NCI-H524 (cell line): ENCODE results near the gene TCAF1.
A peak's percentile ranks its signal among the peaks of the same experiment; 100 is the strongest.
"Not testable (repeated sequence)": the region's sequence is repeated elsewhere in the genome, so short reads cannot be mapped to it uniquely, and the experiment has no call there.

Experiments used
- DNase-seq, 2 experiments: peaks; one replicate each; lab custom pipeline; 2025; lab: John Stamatoyannopoulos, UW

Gene TCAF1

DNA sequence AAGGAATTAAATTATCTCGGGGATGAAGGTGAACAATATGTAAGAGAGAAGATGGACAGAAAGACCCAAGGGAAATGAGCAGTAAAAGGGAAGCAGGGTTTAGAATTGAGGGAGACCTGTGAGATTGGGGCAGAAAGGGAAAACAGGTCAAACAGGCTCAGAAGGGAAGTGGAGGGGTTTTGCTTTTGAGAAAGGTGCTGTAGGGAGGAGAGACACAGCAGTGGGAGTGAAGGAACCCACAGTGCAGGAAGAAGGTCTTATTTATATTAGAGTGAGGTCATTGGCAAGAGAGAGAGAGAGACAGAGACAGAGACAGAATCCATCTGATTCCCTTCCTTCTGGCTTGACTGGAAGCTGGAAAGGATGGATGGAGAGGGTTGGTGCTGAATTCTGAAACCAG lies 3.5 kb upstream of the TCAF1 start:
- no peak for DNase-seq

DNA sequence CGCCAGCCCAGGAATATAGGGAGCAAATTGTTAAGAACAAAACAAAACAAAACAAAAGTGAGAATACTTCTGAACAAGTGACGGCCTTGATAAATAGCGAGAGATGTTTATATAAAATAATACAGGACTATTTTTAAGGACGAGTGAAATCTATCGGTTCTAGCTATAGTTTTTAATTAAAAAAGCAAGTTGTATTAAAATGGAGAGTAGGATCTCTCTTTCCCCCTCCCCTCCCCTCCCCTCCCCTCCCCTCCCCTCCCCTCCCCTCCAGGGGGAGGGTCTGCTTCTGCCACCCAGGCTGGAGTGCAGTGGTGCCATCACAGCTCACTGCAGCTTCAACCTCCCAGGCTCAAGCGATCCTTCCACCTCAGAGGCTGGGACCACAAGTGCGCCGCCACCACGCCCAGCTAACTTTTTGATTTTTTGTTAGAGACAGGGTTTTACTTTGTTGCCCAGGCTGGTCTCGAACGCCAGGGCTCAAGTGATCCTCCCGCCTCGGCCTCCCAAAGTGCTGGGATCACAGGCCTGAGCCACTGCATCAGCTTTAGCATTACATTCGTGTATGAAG lies 440 bp upstream of the TCAF1 start:
- no peak for DNase-seq

DNA sequence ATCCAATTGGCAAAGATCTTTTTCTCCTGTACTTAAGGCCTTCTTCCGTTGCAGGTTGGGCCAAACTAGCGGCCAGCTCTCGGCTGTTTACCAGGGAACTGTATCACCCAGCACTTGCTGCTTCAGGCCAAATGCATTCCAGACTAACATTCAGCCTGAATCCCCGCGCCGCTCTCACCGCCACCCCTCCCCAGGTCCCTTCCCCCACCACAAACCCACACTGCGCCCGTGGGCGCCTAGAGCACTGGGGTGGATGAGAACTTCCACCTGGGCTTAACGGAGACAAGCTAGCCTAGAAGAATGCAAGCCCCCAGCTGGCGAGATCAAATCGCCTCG lies 676 bp downstream of the TCAF1 start:
- no peak for DNase-seq

DNA sequence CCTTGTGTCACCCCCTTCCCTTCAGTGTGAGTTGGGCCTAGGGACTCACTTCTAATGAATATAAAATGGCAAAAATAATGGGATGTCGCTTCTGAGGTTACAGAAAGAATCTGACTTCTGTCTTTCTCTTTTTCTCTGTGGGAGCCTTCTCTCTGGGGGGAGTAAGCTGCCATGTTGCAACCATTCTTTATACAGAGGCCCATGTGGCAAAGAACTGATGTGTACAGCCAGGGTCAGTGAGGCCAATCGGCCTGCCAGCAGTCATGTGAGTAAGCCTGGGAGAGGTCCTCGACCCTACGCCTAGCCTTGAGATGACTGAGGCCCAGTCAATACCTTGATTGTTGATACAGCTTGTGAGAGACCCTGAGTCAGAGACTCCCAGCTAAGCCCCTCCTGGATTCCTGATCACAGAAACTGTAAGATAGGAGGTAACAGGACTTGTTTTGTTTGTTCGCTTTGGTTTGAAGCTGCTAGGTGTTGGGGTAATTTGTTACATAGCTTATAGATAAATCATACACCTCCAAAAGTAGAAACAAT lies 1.7 kb downstream of the TCAF1 start:
- no peak for DNase-seq

DNA sequence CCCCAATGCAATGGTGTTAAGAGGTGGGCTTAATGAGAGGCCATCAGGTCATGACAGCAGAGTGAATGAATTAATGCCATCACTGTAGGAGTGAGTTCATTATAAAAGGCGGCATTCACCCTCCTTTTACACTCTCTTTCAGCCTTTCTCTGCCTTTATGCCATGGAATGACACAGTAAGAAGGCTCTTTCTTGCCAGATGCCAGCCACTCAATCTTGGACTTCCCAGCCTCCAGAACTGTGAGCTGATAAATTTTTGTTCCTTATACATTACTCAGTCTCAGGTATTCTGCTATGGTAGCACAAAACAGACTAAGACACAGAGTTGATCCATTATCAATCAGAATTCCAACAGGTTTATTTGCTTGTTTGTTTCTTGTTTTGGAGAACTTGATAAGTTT lies 3.2 kb downstream of the TCAF1 start:
- peak in 1 of 2 experiments; percentile 35 for DNase-seq

DNA sequence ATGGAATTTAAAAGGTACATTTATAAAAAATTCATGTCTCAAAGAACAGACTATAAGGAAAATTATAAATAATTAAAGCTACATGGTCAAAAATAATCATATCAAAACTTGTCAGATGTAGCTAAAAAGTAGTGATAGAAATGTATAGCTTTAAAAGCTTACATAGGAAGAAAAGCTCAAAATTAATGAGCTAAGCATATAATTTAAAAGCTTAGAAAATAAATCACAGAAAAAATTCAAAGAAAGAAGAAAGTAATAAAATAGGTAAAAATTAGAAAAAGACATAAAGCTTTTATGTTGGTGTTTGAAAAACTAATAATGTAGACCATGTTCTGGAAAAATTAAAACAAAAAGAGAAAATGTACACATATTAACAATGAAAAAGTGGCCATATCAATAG lies 5.3 kb downstream of the TCAF1 start:
- no peak for DNase-seq

DNA sequence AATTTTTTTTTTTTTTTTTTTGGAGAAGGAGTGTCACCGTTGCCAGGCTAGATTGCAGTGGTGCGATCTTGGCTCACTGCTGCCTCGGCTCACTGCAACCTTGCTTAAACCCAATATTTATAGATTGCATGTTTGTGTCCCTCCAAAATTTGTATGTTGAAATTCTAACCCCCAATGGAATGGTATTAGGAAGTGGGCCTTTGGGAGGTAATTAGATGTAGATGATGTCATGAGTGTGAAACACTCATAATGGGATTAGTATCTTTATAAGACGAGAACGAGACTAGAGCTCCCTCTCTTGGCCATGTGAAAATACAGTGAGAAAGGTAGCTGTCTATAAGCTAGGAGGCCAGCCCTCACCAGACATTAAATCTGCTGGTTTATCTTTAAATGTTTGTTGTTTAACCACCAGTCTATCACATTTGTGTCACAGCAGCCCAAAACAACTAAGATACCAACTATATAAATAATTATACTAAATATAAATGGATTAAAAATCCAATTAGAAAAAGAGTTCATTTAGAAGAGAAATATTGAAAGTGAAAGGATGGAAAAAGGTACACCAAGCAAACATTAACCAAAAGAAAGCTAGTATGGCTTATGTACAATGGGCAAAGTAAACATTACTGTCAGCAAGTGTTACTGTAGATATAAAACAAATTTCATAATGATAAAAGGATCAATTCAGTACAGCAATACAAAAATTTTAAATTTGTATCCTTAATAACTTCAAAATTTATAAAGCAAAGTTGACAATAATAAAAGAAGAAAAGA lies 9.3 kb downstream of the TCAF1 start:
- peak; percentile 42 to 77 for DNase-seq

DNA sequence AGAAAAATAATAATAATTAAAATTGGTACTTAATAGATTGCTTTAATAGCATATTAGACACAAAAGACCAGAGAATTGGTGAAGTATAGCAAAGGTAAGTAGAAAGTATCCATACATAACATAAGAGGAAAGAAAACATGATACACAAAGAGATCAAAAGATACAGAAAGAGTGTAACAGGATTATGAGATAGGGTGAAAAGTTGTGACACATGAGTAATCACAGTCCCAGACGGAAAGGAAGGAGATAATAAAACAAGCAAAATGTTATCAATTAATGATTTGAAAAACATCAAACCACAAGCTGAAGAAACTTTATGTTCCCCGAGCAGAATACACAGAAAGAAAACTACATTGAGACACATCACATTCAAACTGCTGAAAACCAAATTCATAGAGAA lies 10.5 kb downstream of the TCAF1 start:
- DNase-seq = no peak

DNA sequence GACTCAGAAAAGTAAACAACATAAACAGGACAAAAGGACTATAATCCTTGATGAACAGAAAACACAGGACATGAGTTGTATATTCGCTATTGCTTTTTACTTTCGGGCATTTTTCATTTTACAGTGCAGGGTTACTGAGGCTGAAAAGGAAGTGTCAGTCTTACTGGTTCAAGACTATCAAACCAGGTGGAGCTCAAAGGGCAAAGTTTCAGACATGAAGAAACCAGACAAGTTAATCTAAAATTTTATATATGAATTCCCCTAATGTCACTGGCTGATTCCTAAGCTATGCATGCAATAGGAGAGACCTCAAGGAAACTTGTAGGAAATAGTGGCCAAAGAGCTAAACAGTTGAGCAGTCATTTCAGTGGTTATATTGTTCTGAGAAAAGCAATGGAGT lies 11.4 kb downstream of the TCAF1 start:
- DNase-seq = no peak

DNA sequence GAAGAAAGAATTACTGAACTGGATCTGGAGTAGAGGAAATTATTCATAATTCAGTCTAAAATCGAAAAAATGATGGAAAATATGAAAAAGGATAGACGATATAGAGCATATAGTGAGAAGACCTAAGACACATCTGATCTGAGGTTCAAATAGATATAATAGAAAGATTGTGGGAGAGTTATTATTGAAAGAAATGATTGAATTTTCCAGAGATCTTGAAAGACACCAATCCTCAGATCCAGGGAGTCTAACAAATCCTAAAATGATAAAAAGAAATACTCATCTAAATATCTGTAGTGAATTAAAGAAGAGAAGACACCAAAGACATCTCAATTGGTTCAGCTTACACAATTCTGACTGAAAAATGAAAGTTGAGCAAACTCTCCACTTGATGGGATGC lies 12.9 kb downstream of the TCAF1 start:
- no peak for DNase-seq

DNA sequence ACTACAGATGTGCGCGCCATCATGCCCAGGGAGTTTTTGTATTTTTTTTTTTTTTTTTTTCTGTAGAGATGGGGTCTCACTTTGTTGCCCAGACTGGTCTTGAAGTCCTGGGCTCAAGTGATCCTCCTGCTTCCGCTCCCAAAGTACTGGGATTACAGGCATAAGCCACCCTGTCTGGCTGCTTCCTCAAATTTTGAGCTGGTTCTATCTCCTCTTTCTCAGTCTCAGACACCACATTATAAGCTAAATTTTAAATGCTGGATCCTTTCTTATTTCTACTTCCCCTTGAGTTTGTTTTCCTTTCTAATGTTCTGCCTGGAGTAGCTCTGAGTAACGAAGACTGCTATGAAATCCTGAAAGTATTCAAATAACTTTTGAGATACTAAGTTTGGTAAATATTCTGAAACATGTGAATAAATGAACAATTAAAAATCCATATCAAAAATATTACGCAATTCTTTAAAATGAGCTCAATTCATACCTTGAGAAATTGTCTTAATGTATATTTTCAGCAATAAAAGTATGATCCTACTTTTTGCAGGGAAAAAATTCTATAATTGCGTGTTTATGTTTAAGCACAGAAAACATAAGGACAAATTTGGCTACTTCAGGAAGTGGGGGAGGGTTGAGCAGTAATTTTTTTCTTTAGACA lies 15.0 kb downstream of the TCAF1 start:
- DNase-seq = no peak

DNA sequence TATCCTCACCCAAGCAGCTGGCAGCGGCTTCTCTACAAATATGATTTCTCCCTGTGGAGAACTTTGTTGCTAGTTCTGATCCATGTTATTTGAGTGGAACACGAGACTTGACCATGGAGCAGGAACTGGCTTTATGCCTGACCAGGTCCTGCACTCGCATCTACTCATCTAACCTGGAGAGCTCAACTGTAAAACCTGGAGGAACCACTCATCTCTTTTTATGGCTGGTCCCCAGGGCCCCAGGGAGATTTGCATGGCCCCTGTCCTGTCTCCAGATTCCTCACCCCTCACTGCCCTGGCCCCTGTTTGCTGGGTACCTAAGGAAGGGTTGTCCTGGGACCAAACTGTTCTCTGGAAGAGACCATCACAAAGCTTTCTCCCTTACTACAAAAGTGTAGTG lies 16.0 kb downstream of the TCAF1 start:
- DNase-seq = no peak

DNA sequence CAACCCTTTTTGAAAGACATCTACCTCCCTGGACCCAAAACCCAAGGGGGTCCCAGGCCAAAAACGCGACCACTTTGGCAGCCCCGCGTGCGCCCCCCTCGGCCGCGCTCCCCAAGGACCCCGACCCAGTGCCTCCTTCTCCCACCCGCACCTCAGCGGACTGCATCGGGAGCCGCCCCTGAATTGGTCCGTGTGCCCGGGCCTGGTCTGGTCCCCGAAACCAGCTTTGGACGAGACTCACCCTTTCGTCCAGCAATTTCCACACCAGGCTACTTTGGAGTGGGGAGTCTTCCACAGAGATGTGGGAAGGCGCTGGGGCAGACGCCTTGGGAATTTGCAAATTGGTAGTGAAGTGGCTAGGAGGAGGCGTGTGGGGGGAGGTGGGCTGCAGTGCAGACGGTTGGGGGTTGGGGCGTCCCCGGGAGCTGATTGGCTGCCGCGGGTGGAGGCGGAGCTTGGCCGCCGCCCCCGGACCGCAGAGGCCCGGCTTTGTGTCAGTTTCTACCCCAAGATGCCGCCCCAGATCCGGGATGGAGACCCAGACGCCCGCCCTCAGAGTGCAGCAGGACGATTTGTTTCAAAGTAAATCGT lies 16.9 kb downstream of the TCAF1 start:
- DNase-seq = peak; percentile 30 to 72

DNA sequence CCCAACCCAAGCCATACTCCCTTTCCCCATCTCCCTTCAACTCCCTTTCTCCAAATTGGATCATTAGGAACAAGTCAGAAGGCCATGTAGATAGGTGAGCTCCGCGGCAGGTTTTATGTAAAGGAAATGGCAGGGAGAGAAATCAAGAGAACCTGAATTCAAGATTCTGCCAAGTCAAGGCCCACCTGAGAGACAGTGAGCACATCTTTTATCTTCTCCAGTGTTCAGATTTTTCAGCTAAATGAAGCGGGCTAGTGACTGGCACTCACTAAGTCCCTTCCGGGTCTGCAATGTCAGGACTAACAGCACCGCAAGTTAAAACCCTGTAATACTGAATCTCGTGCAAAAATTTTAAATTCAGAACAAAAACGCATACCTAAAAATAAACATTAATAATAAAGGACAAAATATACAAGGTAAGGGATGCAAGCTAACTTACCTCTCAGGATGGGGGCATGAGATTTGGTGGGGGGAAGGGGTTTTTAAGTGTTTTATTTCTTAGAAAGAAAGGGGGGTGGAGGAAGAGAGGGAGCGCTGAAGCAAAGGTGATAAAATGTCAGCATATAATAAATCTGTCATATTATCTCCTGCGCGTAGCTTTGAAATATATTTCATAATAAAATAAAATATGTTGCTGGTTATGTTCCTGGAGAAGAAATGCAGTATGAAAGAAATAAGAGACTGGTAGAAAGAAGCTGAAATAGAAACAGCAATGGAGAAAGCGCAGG lies 17.6 kb downstream of the TCAF1 start:
- DNase-seq = no peak

DNA sequence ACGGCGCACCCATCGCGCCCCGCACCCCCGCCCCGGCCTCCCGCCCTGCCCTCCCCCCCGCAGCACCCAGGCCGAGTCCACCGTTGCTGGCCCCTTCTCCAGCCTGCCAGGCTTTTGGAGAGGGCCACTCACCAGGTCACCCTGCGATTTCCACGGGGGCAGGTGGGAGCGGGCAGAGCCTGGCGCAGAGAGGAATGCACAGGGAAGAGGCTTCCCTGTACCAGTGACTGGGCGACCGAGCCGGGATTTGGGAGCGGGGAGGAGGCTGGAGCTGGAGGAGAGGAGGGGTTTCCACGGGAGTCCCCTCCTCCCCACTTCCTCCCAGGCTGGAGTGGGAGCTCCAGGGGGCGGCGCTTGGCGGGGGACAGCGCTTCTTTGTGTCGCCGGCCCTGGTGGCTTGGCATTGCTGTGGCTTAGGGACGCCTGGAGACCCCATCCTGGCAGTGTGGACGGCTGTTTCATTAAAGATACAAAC lies 19.3 kb downstream of the TCAF1 start:
- DNase-seq = peak; percentile 40 to 47

DNA sequence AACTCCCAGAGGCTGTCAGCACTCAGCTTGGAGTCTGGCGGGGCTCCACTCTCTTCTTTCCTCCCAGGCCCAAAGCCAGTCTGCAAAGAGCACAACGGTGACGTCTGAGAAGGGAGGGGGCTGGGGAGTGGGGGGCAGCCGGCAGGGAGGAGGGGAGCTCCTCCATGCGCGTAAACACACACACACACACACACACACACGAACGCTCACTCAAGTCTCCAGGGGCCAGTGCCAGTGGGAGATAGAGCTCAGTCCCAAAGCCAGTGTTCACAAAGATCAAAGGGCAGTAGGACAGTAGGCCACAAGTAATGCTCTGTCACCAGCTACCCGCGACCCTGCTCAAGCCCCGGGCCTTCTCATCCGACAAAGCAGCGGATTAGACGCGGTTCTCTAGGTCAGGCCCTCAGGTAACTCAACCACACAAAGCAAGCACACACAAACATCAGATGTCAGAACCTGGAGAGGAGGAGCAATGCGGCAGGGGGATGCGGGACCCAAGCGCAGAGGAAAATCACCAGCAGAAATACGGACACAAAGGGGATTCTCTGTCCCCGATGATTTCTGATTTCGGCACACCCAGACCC lies 19.9 kb downstream of the TCAF1 start:
- DNase-seq = no peak

DNA sequence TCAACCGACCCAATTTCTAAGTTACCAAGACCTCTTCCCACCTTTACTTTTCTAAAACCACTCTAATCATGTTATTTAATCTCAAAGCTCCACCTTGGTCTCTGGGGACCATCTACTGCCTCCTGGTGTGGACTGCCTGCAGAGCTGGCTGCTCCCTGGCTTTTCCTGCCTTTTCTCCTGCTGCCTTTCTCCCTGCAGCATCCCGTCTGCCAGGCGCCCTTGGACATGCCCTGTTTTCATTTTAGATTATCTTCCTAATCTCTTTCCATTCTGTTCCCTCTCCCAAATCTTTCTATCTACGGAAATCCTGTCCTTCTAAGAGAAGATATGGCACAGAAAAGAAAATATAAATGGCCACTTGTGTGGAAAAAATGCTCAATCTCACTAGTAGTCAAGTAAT lies 23.1 kb downstream of the TCAF1 start:
- DNase-seq = peak in 1 of 2 experiments; percentile 22

DNA sequence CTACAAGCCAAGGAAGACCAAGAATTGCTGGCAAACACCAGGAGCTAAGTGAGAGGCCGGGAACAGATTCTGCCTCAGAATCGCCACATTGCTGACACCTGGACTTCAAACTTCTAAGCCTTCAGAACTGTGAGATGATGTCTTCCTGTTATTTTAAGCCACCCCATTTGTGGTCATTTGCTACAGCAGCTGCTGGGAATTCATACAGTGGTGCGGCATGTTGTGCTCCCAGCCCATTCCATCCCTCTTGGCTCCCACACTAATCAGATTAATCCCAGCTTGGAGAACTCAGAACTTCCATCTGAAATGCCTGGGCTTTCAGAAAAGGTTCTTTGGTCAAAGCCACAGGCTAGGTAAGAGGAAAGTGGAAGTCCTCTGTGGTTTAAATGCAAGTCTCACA lies 24.9 kb downstream of the TCAF1 start:
- no peak for DNase-seq

DNA sequence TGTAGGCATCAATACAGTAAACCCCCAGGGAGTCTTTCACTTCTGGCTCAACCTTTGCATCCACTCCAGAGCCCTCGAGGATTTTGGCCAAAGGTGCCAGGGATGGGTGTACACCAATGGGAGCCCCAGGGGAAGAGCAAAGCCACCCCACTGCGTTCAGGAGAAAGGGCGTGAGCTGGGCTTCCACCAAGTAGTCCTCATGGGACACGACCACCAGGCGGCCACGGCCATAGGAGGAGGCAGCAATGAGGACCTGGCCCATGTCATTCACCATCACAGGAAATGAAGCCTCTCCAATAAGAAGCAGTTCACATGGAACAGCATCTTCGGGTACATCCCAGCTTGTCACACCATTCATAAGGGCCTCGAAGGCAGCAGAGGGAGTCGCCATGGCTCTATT lies 25.8 kb downstream of the TCAF1 start:
- no peak for DNase-seq

DNA sequence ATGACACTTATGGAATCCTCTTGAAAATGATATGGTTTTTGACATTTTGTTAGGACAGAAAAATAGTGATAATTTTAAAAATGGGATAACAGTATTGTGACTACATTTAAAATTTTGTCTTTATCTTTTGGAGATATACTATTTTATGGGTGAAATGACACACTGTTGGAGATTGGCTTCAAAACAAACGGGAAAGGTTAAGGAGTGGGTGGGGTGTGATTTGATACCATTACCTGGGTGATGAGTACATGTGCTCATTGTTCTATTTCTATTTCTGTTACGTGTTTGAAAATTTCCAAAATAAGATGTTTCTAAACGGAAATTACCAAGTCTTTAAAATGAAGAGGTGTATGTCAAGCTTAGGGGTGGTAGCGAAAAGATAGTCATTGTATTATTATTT lies 28.7 kb downstream of the TCAF1 start:
- DNase-seq = not testable (repeated sequence)

DNA sequence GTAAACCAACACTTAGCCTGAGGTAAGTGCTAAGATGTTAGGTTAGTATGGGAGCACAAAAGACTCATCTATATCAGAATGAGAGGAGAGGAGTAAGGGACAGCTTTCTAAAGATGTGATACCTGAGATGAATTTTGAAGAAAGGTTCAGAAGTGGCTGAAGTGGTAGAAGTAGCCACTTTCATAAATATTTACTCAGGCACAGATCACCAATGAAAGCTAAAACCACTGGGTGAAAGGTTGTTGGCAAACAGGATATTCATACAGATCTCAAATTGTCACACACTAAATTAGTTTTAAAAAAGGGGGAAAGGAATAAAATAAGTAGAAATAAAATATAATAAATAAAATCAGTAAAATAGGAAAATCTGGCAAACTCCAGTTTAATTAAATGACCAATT lies 30.4 kb downstream of the TCAF1 start:
- not testable (repeated sequence) for DNase-seq

DNA sequence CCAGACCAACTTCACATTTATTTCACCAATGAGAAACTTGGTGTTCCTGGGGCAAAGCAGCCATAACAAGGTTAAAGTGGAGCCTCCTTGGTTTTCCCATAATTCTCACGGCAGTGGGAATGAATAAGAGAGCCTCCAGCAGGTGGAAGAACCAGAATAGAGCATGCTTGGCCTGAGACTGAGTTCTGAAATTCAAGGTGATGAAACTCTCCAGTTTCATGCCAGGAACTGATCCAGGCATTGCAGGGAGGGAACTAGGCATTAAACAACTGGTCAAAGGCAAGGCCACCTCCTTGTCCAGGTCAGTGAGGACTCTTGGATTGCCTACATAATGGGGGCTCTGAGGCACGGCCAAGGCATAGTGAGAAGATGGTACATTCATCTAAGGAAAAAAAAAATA lies 44.0 kb downstream of the TCAF1 start:
- not testable (repeated sequence) for DNase-seq
